H1 (cell line): ENCODE results near the gene CFAP221. TPM values are rescaled to one million over a fixed set of nuclear protein-coding genes. Genes with fewer than 3 reads are reported as not detected.

Source experiments
- ATF2 ChIP-seq: IDR thresholded peaks from 2 replicates; pipeline ENCODE4 v1.6.1; 2012; ENCODE audit warnings: low read length, inconsistent platforms
- ATF3 ChIP-seq: IDR thresholded peaks from 2 replicates; pipeline ENCODE4 v1.6.1; 2011; ENCODE audit warnings: low read depth, mild to moderate bottlenecking, low read length; ENCODE audit not compliant: insufficient read depth
- CREB1 ChIP-seq: IDR thresholded peaks from 2 replicates; pipeline ENCODE4 v1.6.1; 2012; ENCODE audit warnings: inconsistent platforms
- CTBP2 ChIP-seq: IDR thresholded peaks from 2 replicates; pipeline ENCODE4 v1.7.0; 2011; ENCODE audit warnings: borderline replicate concordance, mild to moderate bottlenecking, moderate library complexity, mixed read lengths, low read length; ENCODE audit not compliant: insufficient read depth, insufficient read length
- PHF8 ChIP-seq: fragments of 200-600 bp; sonication (generic); conservative IDR thresholded peaks from 2 replicates; pipeline ENCODE4 v1.7.1; 2012; ENCODE audit warnings: low read depth, mild to moderate bottlenecking, inconsistent platforms, low read length, moderate library complexity
- SP4 ChIP-seq: IDR thresholded peaks from 2 replicates; pipeline ENCODE4 v1.6.1; 2012; ENCODE audit warnings: low read length, inconsistent platforms
- SUZ12 ChIP-seq: fragments of 200-600 bp; sonication (generic); IDR thresholded peaks from 2 replicates; pipeline ENCODE4 v1.6.1; 2012; ENCODE audit warnings: mild to moderate bottlenecking, inconsistent platforms, low read length, moderate library complexity, mixed read lengths
- polyA plus RNA-seq, 7 experiments: library from polyadenylated mRNA; depleted of rRNA in 3 of 7; stranded (reverse) in 5 of 7; unstranded in 2 of 7; fragments of >200 nt in 5 of 7; fragments of 200-250 nt in 2 of 7; gene quantifications; 1 replicate in 5 of 7; 2 replicates in 1 of 7; 4 replicates in 1 of 7; pipeline versions ENCODE4 v1.2.1 to v1.2.3, GENCODE V29; 2011 to 2013; ENCODE audit warnings: missing spikeins in 2 of 7, mixed read lengths in 2 of 7
- total RNA-seq: library from RNA; stranded (reverse); fragmentation: NEBNext Ultra II Directional; extraction: Animal tissue kit (Norgen Biotek cat#: 25700); gene quantifications from 2 replicates; pipeline ENCODE4 v1.2.1, GENCODE V29; 2021

Gene CFAP221
- total and polyA plus RNA-seq, 2 of the 8 experiments (the other 6 are each of a cell fraction or from before 2014, with no cell fraction given): 0.14 to 0.71 TPM

- TF ChIP-seq PHF8 (no peak), CTBP2 (no peak), SP4 (no peak), ATF3 (no peak), ATF2 (no peak), CREB1 (no peak), SUZ12 (no peak)
These were observed 35.4 kb downstream of the CFAP221 start (continued) for GRCh38 chr2:119579424-119580295.
